GM12878 (cell line): ENCODE measurements around the gene CUTA. TPM values are rescaled to one million over a fixed set of nuclear protein-coding genes. Genes with fewer than 3 reads are reported as not detected.
A peak's percentile ranks its signal among the peaks of the same experiment; 100 is the strongest.

Experiments
- ATF2 ChIP-seq: IDR thresholded peaks from 2 replicates; pipeline ENCODE4 v1.6.1; 2012; ENCODE audit warnings: low read length, inconsistent platforms
- CEBPB ChIP-seq, 2 experiments: fragments of 150-350 bp in 1 of 2; IDR thresholded peaks; 2 replicates each; pipeline ENCODE4 v1.6.1; 2012 to 2014; ENCODE audit warnings: low read depth in 2 of 2, low read length in 2 of 2, borderline replicate concordance in 1 of 2, inconsistent platforms in 1 of 2
- CREB1 ChIP-seq: IDR thresholded peaks from 2 replicates; pipeline ENCODE4 v1.6.1; 2012; ENCODE audit warnings: low read depth, mild to moderate bottlenecking, inconsistent platforms
- EZH2 ChIP-seq: IDR thresholded peaks from 2 replicates; pipeline ENCODE4 v1.6.1; 2012; ENCODE audit warnings: low read depth, mild to moderate bottlenecking, control low read depth, inconsistent platforms, low read length, borderline replicate concordance; ENCODE audit not compliant: control insufficient read depth
- HDAC2 ChIP-seq: fragments of 200-600 bp; sonication (generic); IDR thresholded peaks from 2 replicates; pipeline ENCODE4 v1.6.1; 2017
- IRF4 ChIP-seq: IDR thresholded peaks from 2 replicates; pipeline ENCODE4 v1.6.1; 2011; ENCODE audit warnings: low read depth, low read length
- KAT2A ChIP-seq: conservative IDR thresholded peaks from 2 replicates; pipeline ENCODE4 v1.6.1; 2011; ENCODE audit warnings: low read depth, low read length; ENCODE audit not compliant: control insufficient read depth
- KLF5 ChIP-seq: fragments of 450-650 bp; IDR thresholded peaks from 2 replicates; pipeline ENCODE4 v1.6.1; 2014; ENCODE audit warnings: mild to moderate bottlenecking; ENCODE audit not compliant: partially characterized antibody
- MEF2B ChIP-seq: fragments of 450-650 bp; IDR thresholded peaks from 2 replicates; pipeline ENCODE4 v1.6.1; 2018; ENCODE audit warnings: mild to moderate bottlenecking, moderate library complexity; ENCODE audit not compliant: partially characterized antibody, poor library complexity, severe bottlenecking
- NR2F1 ChIP-seq: fragments of 450-650 bp; conservative IDR thresholded peaks from 2 replicates; pipeline ENCODE4 v1.6.1; 2017; ENCODE audit warnings: mild to moderate bottlenecking
- POLR2AphosphoS2 ChIP-seq: IDR thresholded peaks from 2 replicates; pipeline ENCODE4 v1.6.1; 2011; ENCODE audit warnings: low read depth, mild to moderate bottlenecking, low read length, improper control_type of control experiment, moderate library complexity
- POLR2AphosphoS5 ChIP-seq: IDR thresholded peaks from 2 replicates; pipeline ENCODE4 v1.6.1; 2011; ENCODE audit warnings: mild to moderate bottlenecking, low read length, inconsistent platforms
- RBBP5 ChIP-seq: fragments of 200-600 bp; sonication (generic); conservative IDR thresholded peaks from 2 replicates; pipeline ENCODE4 v1.6.1; 2016
- SIN3A ChIP-seq: IDR thresholded peaks from 2 replicates; pipeline ENCODE4 v1.6.1; 2012; ENCODE audit warnings: low read depth, low read length, improper control_type of control experiment
- STAT3 ChIP-seq: IDR thresholded peaks from 2 replicates; pipeline ENCODE4 v1.6.1; 2011; ENCODE audit warnings: low read depth, low read length, improper control_type of control experiment
- SUZ12 ChIP-seq: fragments of 200-600 bp; sonication (generic); IDR thresholded peaks from one replicate; pipeline ENCODE4 v1.6.1; 2018; ENCODE audit warnings: antibody characterized with exemption, mild to moderate bottlenecking; ENCODE audit not compliant: unreplicated experiment
- TBL1XR1 ChIP-seq: IDR thresholded peaks from 2 replicates; pipeline ENCODE4 v1.6.1; 2012; ENCODE audit warnings: low read depth, low read length, improper control_type of control experiment
- YY1 ChIP-seq: IDR thresholded peaks from 2 replicates; pipeline ENCODE4 v1.6.1; 2011; ENCODE audit warnings: low read depth, mild to moderate bottlenecking, low read length
- ZNF274 ChIP-seq: IDR thresholded peaks from one replicate; pipeline ENCODE4 v1.8.0; 2011; ENCODE audit not compliant: insufficient read length, insufficient read depth
- ZNF592 ChIP-seq: fragments of 450-650 bp; IDR thresholded peaks from 2 replicates; pipeline ENCODE4 v1.6.1; 2017; ENCODE audit warnings: mild to moderate bottlenecking, moderate library complexity
- ZNF687 ChIP-seq: fragments of 450-650 bp; IDR thresholded peaks from 2 replicates; pipeline ENCODE4 v1.6.1; 2017; ENCODE audit warnings: mild to moderate bottlenecking, moderate library complexity
- polyA plus RNA-seq, 11 experiments: library from polyadenylated mRNA; depleted of rRNA in 4 of 11; unstranded in 6 of 11; stranded (reverse) in 5 of 11; fragments of >200 nt; fragmentation: Nextera tagmentation in 4 of 11; fragmentation: Illumina TruSeq in 1 of 11; extraction: Ambion mirVana in 4 of 11; extraction: Trizol in 1 of 11; gene quantifications; 1 replicate in 1 of 11; 2 replicates in 10 of 11; pipeline versions ENCODE4 v1.2.1 to v1.2.3, GENCODE V29; 2011 to 2016; ENCODE audit warnings: inconsistent platforms in 2 of 11, missing spikeins in 2 of 11, low read depth in 1 of 11
- total RNA-seq, 4 experiments: library from RNA; depleted of rRNA in 3 of 4; stranded (reverse); fragments of >200 nt in 3 of 4; fragmentation: Illumina TruSeq in 1 of 4; extraction: Trizol in 1 of 4; gene quantifications; 2 replicates each; pipeline versions ENCODE4 v1.2.1 to v1.2.3, GENCODE V29; 2013 to 2021

The CUTA gene
- total and polyA plus RNA-seq, 10 of the 15 experiments (the other 5 are each of a cell fraction or from before 2014, with no cell fraction given) = 102 to 293 (median 189) TPM

GRCh38 chr6:33410050-33410710 lies 7.7 kb downstream of the CUTA start (continued):
- no peak for TF ChIP-seq ZNF687
- peak; percentile 30 for TF ChIP-seq KLF5
- TF ChIP-seq POLR2AphosphoS5 = peak; percentile 56; the same call in 1 of the 2 replicates
- no peak for TF ChIP-seq ZNF274
- no peak for TF ChIP-seq ZNF592
- no peak for TF ChIP-seq IRF4
- TF ChIP-seq EZH2 = no peak
- TF ChIP-seq MEF2B = no peak
- no peak for TF ChIP-seq KAT2A
- peak; percentile 85 for TF ChIP-seq SIN3A
- TF ChIP-seq POLR2AphosphoS2 = peak; percentile 95
- no peak for TF ChIP-seq HDAC2
- TF ChIP-seq ATF2 = no peak
- TF ChIP-seq RBBP5 = no peak
- peak; percentile 6; the same call in 1 of the 2 replicates for TF ChIP-seq YY1
- TF ChIP-seq CREB1 = no peak
- no peak for TF ChIP-seq CEBPB (IDR thresholded peaks at IDR 0.05; ENCODE audit: borderline replicate concordance in 1 of 2, low read depth in 2 of 2, low read length in 2 of 2)
- no peak for TF ChIP-seq SUZ12
- TF ChIP-seq TBL1XR1 = no peak
- TF ChIP-seq NR2F1 = no peak
- no peak for TF ChIP-seq STAT3
